Fibroblast of lung (primary cell): ENCODE data around the gene TPPP3. TPM values are rescaled to one million over a fixed set of nuclear protein-coding genes. Genes with fewer than 3 reads are reported as not detected.

ENCODE experiments used
- DNase-seq, 2 donors: peaks; one replicate each; pipeline versions ENCODE4 v3.0.0 to v3.0.0-alpha.2; 2010; ENCODE audit warnings: low read depth in 2 of 2
- H2AFZ ChIP-seq: 2 replicates; pipeline ENCODE4 v1.5.1; 2012; ENCODE audit warnings: low read length, control low read depth, inconsistent platforms
- H3K27ac ChIP-seq: 2 replicates; pipeline ENCODE4 v1.5.1; 2011; ENCODE audit warnings: low read length, control low read depth; ENCODE audit not compliant: insufficient read depth
- H3K27me3 ChIP-seq: 2 replicates; pipeline ENCODE4 v1.5.1; 2011; ENCODE audit warnings: mild to moderate bottlenecking, low read length; ENCODE audit not compliant: control insufficient read depth, insufficient read depth
- H3K36me3 ChIP-seq: 2 replicates; pipeline ENCODE4 v1.5.1; 2011; ENCODE audit warnings: low read length; ENCODE audit not compliant: control insufficient read depth, insufficient read depth
- H3K4me1 ChIP-seq: 2 replicates; pipeline ENCODE4 v1.5.1; 2011; ENCODE audit warnings: low read length; ENCODE audit not compliant: control insufficient read depth, insufficient read depth; ENCODE audit errors: extremely low read depth
- H3K4me2 ChIP-seq: 2 replicates; pipeline ENCODE4 v1.5.1; 2011; ENCODE audit warnings: low read length, control low read depth; ENCODE audit not compliant: insufficient read depth; ENCODE audit errors: extremely low read depth
- H3K4me3 ChIP-seq, 4 experiments: fragments of 200-600 bp in 1 of 4; sonication (generic) in 1 of 4; replicated peaks in 1 of 4; 2 replicates each; pipeline ENCODE4 v1.5.1; 2011 to 2016; ENCODE audit warnings: low read length in 4 of 4, low read depth in 3 of 4, mild to moderate bottlenecking in 3 of 4, control low read depth in 2 of 4, inconsistent platforms in 1 of 4, mixed read lengths in 1 of 4; ENCODE audit not compliant: insufficient read depth in 1 of 4; ENCODE audit errors: control extremely low read depth in 1 of 4
- H3K79me2 ChIP-seq: 2 replicates; pipeline ENCODE4 v1.5.1; 2012; ENCODE audit warnings: mild to moderate bottlenecking, low read length, inconsistent platforms; ENCODE audit not compliant: control insufficient read depth, insufficient read depth
- H3K9ac ChIP-seq: 2 replicates; pipeline ENCODE4 v1.5.1; 2011; ENCODE audit warnings: mild to moderate bottlenecking, low read length, control low read depth; ENCODE audit not compliant: insufficient read depth
- H3K9me3 ChIP-seq: 2 replicates; pipeline ENCODE4 v1.5.1; 2012; ENCODE audit warnings: low read depth, low read length; ENCODE audit not compliant: control insufficient read depth, insufficient read depth
- H4K20me1 ChIP-seq: 2 replicates; pipeline ENCODE4 v1.5.1; 2011; ENCODE audit warnings: low read length; ENCODE audit not compliant: control insufficient read depth, insufficient read depth; ENCODE audit errors: extremely low read depth
- EZH2 ChIP-seq: IDR thresholded peaks from 2 replicates; pipeline ENCODE4 v1.5.1; 2012; ENCODE audit warnings: low read length, control low read depth, mild to moderate bottlenecking; ENCODE audit errors: missing control alignments
- polyA plus RNA-seq, 2 donors: library from polyadenylated mRNA; depleted of rRNA in 1 of 2; stranded (reverse) in 1 of 2; unstranded in 1 of 2; fragments of >200 nt; gene quantifications; 2 replicates each; pipeline ENCODE4 v1.2.1, GENCODE V29; 2011 to 2012; ENCODE audit warnings: missing spikeins in 1 of 2
- total RNA-seq: library from RNA; depleted of rRNA; stranded (reverse); fragments of >200 nt; gene quantifications from 2 replicates; pipeline ENCODE4 v1.2.1, GENCODE V29; 2014
- TF ChIP-seq, protein P1 (sequence below), 2 donors: IDR thresholded peaks in 1 of 2; conservative IDR thresholded peaks in 1 of 2; 1 replicate in 1 of 2; 2 replicates in 1 of 2; pipeline ENCODE4 v1.5.1; 2011 to 2012; ENCODE audit warnings: low read length in 2 of 2, control low read depth in 1 of 2, inconsistent platforms in 1 of 2, low read depth in 1 of 2, mild to moderate bottlenecking in 1 of 2

Gene TPPP3
- total and polyA plus RNA-seq, 2 donors (not counting 1 experiment from before 2014, with no cell fraction given): 2.9 to 3.8 TPM

DNA sequence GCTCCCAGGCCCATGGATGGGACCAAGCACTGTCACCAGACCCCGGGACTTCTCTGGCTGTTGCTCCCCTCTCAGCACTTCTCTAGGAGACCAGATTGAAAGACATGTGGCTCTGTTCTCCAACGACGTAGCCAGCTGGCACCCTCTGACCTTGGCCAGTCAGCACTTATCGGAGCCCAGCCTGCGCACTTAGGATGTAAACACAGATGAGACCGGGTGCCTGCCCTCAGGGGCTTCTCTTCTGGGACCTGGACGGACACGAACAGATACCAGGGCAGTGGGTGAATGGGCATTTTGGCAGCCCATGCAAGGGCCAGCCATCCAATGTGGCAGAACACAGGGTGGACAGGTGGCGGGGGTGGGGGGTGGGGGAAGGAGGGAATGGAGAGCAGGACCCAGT is 16.3 kb upstream of the TPPP3 start:
- Histone ChIP-seq H3K36me3 (no peaks in the 10 kb centered on the region), H3K79me2 (no peaks in the 10 kb centered on the region), H3K9me3 (no peaks in the 10 kb centered on the region), H4K20me1 (no peaks in the 10 kb centered on the region), H3K9ac (no peak overlapping the region), H3K4me3 (no peak overlapping the region), H3K27ac (no peak overlapping the region), H3K4me1 (peaks cover 24% of the 10 kb centered on the region), H3K4me2 (no peak overlapping the region), H2AFZ (no peak overlapping the region), H3K27me3 (no peaks in the 10 kb centered on the region)
- TF ChIP-seq, protein P1, sequence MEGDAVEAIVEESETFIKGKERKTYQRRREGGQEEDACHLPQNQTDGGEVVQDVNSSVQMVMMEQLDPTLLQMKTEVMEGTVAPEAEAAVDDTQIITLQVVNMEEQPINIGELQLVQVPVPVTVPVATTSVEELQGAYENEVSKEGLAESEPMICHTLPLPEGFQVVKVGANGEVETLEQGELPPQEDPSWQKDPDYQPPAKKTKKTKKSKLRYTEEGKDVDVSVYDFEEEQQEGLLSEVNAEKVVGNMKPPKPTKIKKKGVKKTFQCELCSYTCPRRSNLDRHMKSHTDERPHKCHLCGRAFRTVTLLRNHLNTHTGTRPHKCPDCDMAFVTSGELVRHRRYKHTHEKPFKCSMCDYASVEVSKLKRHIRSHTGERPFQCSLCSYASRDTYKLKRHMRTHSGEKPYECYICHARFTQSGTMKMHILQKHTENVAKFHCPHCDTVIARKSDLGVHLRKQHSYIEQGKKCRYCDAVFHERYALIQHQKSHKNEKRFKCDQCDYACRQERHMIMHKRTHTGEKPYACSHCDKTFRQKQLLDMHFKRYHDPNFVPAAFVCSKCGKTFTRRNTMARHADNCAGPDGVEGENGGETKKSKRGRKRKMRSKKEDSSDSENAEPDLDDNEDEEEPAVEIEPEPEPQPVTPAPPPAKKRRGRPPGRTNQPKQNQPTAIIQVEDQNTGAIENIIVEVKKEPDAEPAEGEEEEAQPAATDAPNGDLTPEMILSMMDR (conservative IDR thresholded peaks at IDR 0.05 in 1 of 2, IDR thresholded peaks at IDR 0.05 in 1 of 2; ENCODE audit: low read depth in 1 of 2, low read length in 2 of 2): no peak
- no peak for TF ChIP-seq EZH2
- no peak for DNase-seq

DNA sequence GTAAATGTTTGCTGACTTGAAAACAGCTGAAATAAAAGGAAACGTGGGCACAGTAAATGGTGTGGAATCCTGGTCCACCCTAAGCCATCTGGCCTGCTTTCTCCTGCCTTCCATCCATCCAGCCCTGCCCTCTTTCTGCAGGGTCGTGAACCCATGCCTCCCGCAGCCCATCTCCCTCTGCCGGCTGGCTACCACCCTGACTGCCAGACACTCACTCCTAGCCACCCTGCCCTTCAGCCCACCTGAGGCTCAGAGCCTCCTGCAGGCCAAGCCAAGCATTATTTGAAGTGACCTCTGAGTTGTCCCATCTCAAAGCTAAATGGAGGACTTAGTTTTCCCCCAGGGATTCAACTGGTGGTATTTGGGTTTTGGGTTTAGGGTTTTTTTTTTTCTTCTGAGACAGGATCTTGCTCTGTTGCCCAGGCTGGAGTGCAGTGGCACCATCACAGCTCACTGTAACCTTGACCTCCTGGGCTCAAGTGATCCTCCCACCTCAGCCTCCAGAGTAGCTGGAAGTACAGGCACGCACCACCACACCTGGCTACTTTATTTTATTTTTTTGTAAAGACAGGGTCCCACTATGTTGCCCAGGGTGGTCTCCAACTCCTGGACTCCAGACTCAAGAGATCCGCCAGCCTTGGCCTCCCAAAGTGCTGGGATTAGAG is 14.6 kb upstream of the TPPP3 start:
- no peak for DNase-seq
- Histone ChIP-seq H3K9ac (no peak overlapping the region), H3K4me2 (no peak overlapping the region), H3K9me3 (no peaks in the 10 kb centered on the region), H3K4me3 (no peak overlapping the region), H2AFZ (no peak overlapping the region), H3K36me3 (no peaks in the 10 kb centered on the region), H3K27ac (peak overlapping the region; percentile 75), H3K79me2 (no peaks in the 10 kb centered on the region), H3K4me1 (peaks cover 24% of the 10 kb centered on the region), H4K20me1 (no peaks in the 10 kb centered on the region), H3K27me3 (no peaks in the 10 kb centered on the region)
- TF ChIP-seq, protein P1 (conservative IDR thresholded peaks at IDR 0.05 in 1 of 2, IDR thresholded peaks at IDR 0.05 in 1 of 2; ENCODE audit: low read depth in 1 of 2, low read length in 2 of 2): no peak

DNA sequence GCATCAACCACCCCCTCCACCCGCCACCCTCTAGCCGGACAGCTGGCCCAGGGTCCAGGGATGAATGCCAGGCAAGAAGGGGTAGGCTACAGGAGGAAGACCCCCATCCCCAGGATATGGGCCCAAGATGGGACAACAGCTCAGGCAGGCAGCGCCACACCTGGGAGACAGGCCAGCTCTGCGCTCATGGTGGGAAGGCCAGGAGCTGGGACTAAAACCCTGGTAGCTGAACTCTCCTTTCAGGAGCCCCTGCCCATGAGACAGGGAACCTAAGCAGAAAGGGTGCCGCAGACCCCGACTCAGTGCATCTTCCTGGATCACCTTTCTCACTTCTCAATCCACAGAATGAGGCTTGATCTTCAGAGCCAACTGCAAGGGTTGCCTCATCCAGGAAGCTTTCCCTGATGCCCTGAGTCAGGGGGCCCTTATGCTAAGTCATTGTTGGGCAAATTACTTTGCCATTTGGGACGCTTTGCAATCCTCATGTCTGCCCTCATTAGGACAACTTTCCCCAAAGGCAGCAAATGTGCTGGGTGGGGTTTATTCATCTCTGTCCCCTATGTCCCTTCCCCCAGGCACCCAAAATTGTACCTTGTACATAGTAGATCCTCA is 14.0 kb upstream of the TPPP3 start:
- Histone ChIP-seq H2AFZ (no peak overlapping the region), H3K4me3 (no peak overlapping the region)

More for the DNA sequence above, 14.0 kb upstream of the TPPP3 start:
- Histone ChIP-seq H3K4me1 (peaks cover 24% of the 10 kb centered on the region), H3K9ac (no peak overlapping the region), H3K79me2 (no peaks in the 10 kb centered on the region), H3K36me3 (no peaks in the 10 kb centered on the region), H3K4me2 (peak overlapping the region; percentile 55), H3K27me3 (no peaks in the 10 kb centered on the region), H4K20me1 (no peaks in the 10 kb centered on the region), H3K27ac (peak overlapping the region; percentile 75), H3K9me3 (no peaks in the 10 kb centered on the region)
- no peak for DNase-seq
- TF ChIP-seq EZH2: no peak
- TF ChIP-seq, protein P1 (conservative IDR thresholded peaks at IDR 0.05 in 1 of 2, IDR thresholded peaks at IDR 0.05 in 1 of 2; ENCODE audit: low read depth in 1 of 2, low read length in 2 of 2): no peak
